GM12874 (cell line): ENCODE data around the gene RHEX.

Experiments used
- TF ChIP-seq, protein P1 (sequence below): IDR thresholded peaks from 2 replicates; pipeline ENCODE4 v1.5.1; 2011; ENCODE audit warnings: low read depth, mild to moderate bottlenecking, control low read depth, low read length, moderate library complexity; ENCODE audit not compliant: insufficient read depth

RHEX gene

DNA sequence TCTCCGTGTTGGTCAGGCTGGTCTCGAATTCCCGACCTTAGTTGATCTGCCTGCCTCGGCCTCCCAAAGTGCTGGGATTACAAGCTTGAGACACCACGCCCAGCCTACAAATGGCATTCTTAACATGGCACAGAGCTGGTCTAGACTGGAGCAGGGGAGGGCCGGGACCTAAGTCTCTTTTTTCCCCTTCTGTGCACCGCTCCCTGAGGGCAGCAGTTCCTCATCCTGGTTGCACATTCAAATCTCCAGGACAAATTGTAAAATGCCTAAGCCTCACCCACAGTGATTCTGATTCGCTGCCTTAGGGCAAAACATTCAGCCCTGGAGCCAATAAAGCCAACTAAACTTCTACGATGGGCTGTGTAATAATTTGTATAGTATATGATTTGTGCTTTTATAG, 74.4 kb downstream of the RHEX start:
- TF ChIP-seq, protein P1, sequence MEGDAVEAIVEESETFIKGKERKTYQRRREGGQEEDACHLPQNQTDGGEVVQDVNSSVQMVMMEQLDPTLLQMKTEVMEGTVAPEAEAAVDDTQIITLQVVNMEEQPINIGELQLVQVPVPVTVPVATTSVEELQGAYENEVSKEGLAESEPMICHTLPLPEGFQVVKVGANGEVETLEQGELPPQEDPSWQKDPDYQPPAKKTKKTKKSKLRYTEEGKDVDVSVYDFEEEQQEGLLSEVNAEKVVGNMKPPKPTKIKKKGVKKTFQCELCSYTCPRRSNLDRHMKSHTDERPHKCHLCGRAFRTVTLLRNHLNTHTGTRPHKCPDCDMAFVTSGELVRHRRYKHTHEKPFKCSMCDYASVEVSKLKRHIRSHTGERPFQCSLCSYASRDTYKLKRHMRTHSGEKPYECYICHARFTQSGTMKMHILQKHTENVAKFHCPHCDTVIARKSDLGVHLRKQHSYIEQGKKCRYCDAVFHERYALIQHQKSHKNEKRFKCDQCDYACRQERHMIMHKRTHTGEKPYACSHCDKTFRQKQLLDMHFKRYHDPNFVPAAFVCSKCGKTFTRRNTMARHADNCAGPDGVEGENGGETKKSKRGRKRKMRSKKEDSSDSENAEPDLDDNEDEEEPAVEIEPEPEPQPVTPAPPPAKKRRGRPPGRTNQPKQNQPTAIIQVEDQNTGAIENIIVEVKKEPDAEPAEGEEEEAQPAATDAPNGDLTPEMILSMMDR, result no peak

DNA sequence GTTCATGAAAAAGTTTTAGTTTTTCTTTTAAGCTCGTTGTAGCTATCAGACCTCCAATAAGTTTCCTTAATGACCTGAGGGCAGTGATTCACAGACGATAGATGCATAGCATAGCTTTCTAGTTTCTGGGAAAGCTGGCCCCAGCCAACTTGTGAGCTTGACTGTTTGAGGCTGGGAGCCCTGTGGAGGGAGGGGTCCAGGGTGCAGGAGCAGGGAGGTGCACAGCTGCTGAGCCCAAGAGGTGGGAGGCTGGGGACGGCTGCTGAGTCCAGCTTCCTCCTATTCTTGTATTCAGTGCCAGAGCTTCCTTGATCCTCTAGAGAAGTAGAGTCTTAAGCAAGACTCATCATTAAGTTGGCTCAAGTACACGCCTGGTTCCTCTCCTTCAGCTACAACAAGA, 75.2 kb downstream of the RHEX start:
- TF ChIP-seq, protein P1, result no peak

DNA sequence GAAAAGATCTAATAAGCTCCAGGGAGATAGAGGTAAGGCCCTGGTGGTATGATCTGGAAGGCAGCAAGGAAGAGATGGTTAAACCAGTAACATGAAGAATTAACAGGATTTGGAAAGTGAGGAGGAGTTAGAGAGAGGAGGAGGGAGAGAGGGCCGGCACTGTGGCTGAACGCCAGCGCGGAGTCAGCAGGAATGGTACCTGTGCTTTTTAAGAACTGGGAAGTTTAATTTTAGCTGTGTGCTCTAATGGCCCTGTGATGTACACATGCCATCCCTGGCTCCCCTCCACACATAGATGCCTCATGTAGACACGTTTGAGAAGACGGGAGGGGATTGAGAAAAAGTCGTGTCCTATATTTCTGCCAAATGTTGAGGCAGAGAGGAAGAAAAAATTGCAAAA, 78.1 kb downstream of the RHEX start:
- TF ChIP-seq, protein P1, result no peak

DNA sequence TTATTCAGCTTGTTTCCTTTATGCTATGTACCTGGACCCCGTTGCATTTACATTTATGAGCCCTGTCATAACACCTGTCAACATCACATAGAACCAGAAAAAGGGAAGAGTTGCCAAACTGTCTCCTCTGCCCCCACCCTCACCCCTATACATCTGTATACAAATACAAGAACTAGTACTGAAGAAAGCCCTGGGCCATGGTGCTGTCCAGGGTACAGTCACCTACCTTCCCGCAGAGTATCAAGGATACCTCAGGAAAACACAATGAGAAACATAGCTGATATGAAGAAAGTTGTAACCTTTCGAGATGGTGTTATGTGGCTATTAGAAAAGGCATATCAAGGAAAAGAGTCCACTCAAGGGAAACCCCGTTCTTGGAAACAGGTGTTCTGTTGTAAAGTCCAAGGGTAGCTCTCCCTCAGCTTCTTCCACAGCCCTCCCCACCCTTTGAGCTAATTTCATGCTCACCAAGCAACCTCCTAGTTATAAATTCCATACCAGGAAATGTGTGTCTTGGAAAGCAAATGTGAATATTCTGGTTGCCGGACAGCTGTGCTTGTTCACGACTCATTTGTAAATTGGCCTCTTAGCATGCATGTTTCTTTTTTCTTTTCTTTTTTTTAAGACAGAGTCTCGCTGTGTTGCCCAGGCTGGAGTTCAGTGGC, 80.9 kb downstream of the RHEX start:
- TF ChIP-seq, protein P1, result no peak

DNA sequence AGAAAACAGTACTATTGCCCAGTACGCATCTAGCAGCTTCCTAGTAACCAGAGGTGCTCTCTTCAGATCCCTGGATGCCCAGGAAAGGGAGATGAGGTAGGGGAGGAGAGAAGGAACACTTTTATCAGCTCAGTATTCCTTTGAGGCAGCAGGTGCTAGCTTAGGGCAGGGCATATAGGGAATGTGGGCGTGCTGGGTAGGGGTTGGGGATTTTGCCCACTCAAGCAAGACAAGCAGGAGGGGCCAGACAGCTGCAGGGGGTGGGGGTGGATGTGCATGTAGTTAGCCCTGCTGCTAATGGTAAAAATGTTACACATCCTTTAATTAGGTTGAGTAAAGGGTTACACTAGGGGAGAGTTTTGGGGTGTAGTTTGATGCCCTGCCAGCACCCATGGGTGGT, 82.3 kb downstream of the RHEX start:
- TF ChIP-seq, protein P1, result no peak

DNA sequence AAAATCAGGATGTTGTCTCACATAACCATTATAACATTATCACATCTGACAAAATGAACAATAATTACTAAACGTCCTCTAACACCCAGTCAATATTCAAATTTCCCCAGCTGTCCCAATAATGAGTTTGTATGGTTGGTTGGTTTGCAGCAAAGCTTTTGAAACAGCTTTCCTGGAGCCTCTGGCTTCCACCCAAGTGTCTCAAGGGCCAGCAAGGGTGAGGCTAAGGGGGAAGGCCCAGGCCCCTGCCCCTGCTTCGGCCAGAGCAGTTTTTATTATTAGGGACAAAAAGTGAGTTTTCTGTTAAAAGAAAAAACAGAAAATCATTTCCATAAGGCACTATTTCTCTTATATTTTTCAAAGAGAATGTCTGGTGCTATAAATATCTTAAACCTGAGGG, 83.3 kb downstream of the RHEX start:
- TF ChIP-seq, protein P1, result no peak

DNA sequence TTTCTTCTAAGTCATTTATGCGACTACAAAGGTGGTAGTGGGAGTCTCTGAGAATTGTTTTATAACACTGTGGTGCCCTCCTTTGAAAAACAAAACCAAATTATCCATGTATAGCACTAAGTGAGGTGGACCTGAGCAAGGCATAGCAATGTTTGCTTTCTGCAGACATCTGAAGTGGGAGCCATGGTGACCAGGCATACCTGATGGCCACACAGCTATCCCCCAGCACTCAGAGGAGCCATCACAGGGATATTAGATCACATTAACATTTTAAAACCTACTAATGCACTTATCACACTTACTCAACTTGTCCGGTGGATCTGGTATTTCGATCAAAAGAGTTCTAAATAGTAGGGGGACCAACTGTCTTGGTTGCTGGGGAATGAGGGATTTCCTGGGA, 89.0 kb downstream of the RHEX start:
- TF ChIP-seq, protein P1, result no peak
